HG03457 (cell line): Measurements from ENCODE around the gene PCMTD2.

Source experiments
- ATAC-seq: cut with Tn5 transposase; IDR thresholded peaks from one replicate; pipeline ENCODE4 v1.9.1; 2021; ENCODE audit warnings: moderate number of reproducible peaks; ENCODE audit not compliant: unreplicated experiment

PCMTD2 gene

GRCh38 chr20:64238115-64238825 is 17.3 kb upstream of the PCMTD2 start:
- no peak for ATAC-seq

- no peak for ATAC-seq
These were observed 16.6 kb upstream of the PCMTD2 start for GRCh38 chr20:64238851-64239387.

GRCh38 chr20:64239449-64240242 is 15.9 kb upstream of the PCMTD2 start:
- ATAC-seq = no peak

GRCh38 chr20:64240243-64241015 is 15.1 kb upstream of the PCMTD2 start:
- no peak for ATAC-seq

GRCh38 chr20:64241061-64241460 is 14.5 kb upstream of the PCMTD2 start:
- ATAC-seq = no peak

- no peak for ATAC-seq
These were observed 13.3 kb upstream of the PCMTD2 start for GRCh38 chr20:64242003-64242796.

GRCh38 chr20:64242797-64243475 is 12.6 kb upstream of the PCMTD2 start:
- ATAC-seq = no peak

GRCh38 chr20:64244281-64244805 is 11.2 kb upstream of the PCMTD2 start:
- no peak for ATAC-seq

- no peak for ATAC-seq
These were observed 10.5 kb upstream of the PCMTD2 start for GRCh38 chr20:64244870-64245603.

GRCh38 chr20:64245746-64246595 is 9.6 kb upstream of the PCMTD2 start:
- ATAC-seq = no peak

GRCh38 chr20:64246616-64247306 is 8.8 kb upstream of the PCMTD2 start:
- ATAC-seq = no peak

- ATAC-seq = no peak
These were observed 8.3 kb upstream of the PCMTD2 start for GRCh38 chr20:64247307-64247618.

GRCh38 chr20:64247970-64248841 is 7.3 kb upstream of the PCMTD2 start:
- ATAC-seq = no peak

GRCh38 chr20:64250027-64250426 is 5.5 kb upstream of the PCMTD2 start:
- ATAC-seq = no peak

- ATAC-seq = no peak
These were observed 2.6 kb upstream of the PCMTD2 start for GRCh38 chr20:64253000-64253383.

GRCh38 chr20:64253443-64253842 is 2.1 kb upstream of the PCMTD2 start:
- no peak for ATAC-seq

GRCh38 chr20:64254156-64254555 is 1.4 kb upstream of the PCMTD2 start:
- ATAC-seq = no peak
